SKM-1 (cell line): ENCODE data around the gene OR10W1.

Source experiments
- DNase-seq: peaks from one replicate; lab custom pipeline; 2025; ENCODE audit not compliant: unreplicated experiment; lab: John Stamatoyannopoulos, UW

The OR10W1 gene

GRCh38 chr11:58268142-58268541 lies at the start of gene OR10W1:
TSS of gene OR10W1 (minus strand) at chr11:58268260. CDS start at chr11:58267858, 402 bp downstream.
- DNase-seq, result no peak

DNA sequence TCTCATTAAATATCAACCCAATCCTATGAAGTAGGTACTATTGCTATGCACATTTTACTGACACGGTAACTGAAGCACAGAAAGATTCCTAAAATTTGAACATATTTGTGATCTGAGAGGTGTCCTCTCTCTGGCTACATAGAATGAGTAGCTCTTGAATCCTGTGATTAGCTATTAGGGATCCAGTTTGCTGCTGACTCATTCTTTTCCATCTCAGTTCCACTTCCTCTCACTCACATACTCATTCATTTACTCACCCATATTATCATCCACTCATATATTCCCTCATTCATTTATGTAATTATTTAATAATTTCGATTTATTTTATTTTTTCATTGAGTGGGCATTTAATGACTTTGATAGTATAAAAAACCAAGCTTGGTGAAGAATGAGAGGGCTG lies 48.1 kb upstream of the OR10W1 start:
- no peak for DNase-seq

- DNase-seq, result no peak
Observed at GRCh38 chr11:58301576-58301975, 33.5 kb upstream of the OR10W1 start.

GRCh38 chr11:58292017-58292416 lies 24.0 kb upstream of the OR10W1 start:
- no peak for DNase-seq

- DNase-seq, result no peak
Observed at GRCh38 chr11:58289266-58289665, 21.2 kb upstream of the OR10W1 start.

GRCh38 chr11:58286249-58286648 lies 18.2 kb upstream of the OR10W1 start:
- DNase-seq, result no peak

- no peak for DNase-seq
Observed at GRCh38 chr11:58285483-58286040, 17.5 kb upstream of the OR10W1 start.

DNA sequence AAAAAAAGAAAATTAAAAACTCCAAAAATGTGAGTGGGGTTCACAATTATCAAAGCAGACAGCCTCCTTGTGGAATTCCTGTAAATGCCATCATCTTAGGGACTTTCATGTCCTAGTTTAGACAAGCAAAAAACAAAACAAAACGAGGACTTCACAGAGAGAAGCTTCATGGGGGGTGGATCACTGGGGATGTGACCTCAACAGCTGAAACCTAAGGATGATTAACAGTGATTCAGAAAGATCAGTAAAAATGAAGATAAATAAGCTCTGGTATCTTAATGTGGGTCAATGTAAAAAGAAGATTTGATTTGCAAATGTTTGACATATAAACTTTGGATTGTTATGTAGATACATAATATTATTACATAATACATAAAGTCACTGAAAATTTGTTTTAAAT lies 8.1 kb upstream of the OR10W1 start:
- DNase-seq, result no peak

DNA sequence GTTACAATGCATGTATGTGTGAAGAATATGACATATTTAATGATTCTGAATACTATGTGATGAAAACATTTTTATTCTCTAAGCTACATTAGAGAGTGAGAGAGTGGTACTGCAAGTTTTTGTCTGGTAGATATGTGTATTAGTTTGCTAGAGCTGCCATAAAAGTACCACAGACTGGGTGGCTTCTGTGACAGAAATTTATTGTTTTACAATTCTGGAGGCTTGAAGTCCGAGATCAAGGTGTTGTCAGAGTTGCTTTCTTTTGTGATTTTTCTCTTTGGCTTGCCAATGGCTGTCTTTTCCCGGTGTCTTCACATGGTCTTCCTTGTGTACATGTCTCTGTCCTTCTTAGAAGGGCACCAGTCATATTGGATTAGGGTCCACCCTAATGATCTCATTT lies 6.9 kb upstream of the OR10W1 start:
- no peak for DNase-seq

GRCh38 chr11:58259983-58260382 lies 8.1 kb downstream of the OR10W1 start:
- DNase-seq, result no peak

DNA sequence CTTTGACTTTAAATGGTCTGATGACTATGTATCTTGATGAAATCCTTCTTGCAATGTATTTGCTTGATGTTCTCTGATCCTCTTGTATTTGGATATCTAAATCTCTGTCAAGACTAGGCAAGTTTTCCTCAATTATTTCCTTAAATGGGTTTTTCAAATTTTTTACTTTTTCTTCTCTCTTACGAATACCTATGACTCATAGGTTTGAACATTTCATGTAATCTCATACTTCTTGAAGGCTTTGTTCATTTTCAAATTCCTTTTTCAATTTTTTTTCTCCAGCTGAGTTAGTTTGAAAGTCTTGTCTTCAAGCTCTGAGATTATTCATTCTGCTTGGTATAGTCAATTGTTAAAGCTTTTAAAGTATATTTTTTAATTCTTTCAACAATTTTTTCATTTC lies 13.1 kb downstream of the OR10W1 start:
- DNase-seq, result no peak

DNA sequence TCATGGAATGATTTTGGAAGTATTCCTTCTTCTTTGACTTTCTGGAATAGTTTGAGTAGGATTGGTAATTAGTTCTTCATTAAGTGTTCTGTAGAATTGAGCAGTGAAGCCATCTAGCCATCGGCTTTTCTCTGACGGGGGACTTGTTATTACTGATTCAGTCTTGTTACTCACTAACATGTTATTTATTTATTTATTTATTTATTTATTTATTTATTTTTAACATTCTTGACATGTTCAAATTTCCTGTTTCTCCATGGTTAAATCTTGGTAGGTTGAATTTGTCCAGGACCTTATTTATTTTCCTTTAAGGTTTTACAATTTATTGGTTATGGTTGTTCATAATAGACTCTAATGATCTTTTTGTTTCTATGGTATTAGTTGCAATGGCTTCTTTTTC lies 24.1 kb downstream of the OR10W1 start:
- no peak for DNase-seq

DNA sequence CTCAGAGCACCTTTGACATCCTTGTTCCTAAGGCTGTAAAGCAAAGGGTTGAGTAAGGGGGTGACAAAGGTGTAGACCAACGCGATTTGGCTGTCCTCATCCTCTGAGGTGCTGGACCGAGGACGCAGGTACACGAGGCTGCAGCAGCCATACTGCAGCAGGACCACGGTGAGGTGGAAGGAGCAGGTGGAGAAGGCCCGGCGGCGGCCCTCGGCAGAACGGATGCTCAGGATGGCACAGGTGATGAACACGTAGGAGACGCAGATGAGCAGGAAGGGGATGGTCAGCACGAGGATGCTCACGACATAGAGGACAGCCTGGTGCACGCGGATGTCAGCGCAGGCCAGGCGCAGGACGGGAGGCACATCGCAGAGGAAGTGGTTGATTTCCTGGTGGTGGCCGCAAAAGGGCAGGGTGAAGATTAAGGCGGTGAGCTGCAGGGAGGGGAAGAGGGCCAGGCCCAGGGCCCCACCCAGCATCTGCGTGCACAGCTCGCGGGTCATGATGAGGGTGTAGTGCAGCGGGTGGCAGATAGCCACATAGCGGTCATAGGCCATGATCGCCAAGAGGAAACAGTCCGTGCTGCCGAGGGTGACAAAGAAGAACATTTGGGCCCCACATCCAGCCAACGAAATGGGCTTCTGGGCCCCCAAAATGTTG lies 40.0 kb downstream of the OR10W1 start:
- no peak for DNase-seq

DNA sequence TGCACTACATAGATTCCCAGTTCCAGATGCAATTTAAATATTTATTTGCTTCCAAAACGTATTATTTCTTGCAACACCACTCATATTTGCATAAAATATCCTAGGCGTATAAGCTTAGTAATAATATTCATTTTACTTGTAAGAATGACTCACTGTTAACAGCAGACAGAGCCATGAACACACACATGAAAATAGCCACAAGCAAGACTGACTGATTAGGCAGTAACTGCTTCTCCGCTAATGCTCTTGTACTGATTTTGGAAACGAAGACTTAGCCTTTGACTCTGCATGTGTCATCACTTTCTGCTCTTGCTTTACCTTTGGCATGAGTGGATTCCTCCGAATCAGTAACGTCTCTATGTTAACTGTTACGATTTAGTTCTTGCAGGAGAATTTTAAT lies 45.3 kb downstream of the OR10W1 start:
- DNase-seq, result no peak
